GM12878 (cell line): Measurements from ENCODE around the gene ANO4. TPM values are rescaled to one million over a fixed set of nuclear protein-coding genes. Genes with fewer than 3 reads are reported as not detected.

Experiments
- ATAC-seq: fragments of 200-7000 bp; cut with Tn5 transposase; 3 replicates; pipeline ENCODE4 v1.9.1; 2020; ENCODE audit warnings: mild to moderate bottlenecking, moderate library complexity
- BruUV-seq: library from RNA; stranded (reverse); fragments of 400-500 nt; replicated peaks from 2 replicates; lab custom pipeline; 2021; lab: Mats Ljungman, UMichigan
- CTCF ChIA-PET: fragments of 300-600 bp; sonication (Branson Sonifier 250); formaldehyde crosslinking; extraction: SDS; loops from one replicate; lab custom pipeline; 2021; ENCODE audit warnings: inconsistent platforms; lab: Yijun Ruan, JAX
- POLR2A ChIA-PET: fragments of 350-600 bp; formaldehyde crosslinking; extraction: SDS; loops from one replicate; lab custom pipeline; 2021; ENCODE audit warnings: inconsistent platforms; lab: Charles Lee
- RAD21 ChIA-PET: fragments of 300-600 bp; sonication (Branson Sonifier 250); formaldehyde crosslinking; loops from one replicate; lab custom pipeline; 2023; ENCODE audit warnings: antibody characterized with exemption; ENCODE audit not compliant: unreplicated experiment; lab: Charles Lee
- SMC1A ChIA-PET: fragments of 300-600 bp; sonication (Branson Sonifier 250); formaldehyde crosslinking; loops from one replicate; lab custom pipeline; 2023; ENCODE audit not compliant: unreplicated experiment, uncharacterized antibody; lab: Charles Lee
- DNase-seq: peaks from one replicate; pipeline ENCODE4 v3.0.0-alpha.2; 2011; ENCODE audit warnings: low read depth, low spot score
- FAIRE-seq: peaks from 3 replicates; lab custom pipeline; 2011; peaks lifted over from hg19 to GRCh38; lab: Jason Lieb, UNC
- H2AFZ ChIP-seq: 2 replicates; pipeline ENCODE4 v1.6.0; 2011; ENCODE audit warnings: low read depth, low read length, control low read depth; ENCODE audit not compliant: control insufficient read depth
- H3K27ac ChIP-seq: 2 replicates; pipeline ENCODE4 v1.5.1; 2011; ENCODE audit warnings: control low read depth; ENCODE audit not compliant: control insufficient read depth, insufficient read depth
- H3K27me3 ChIP-seq, 2 experiments: replicated peaks in 1 of 2; 2 replicates each; pipeline versions ENCODE4 v1.6.0 to v1.6.1; 2011; ENCODE audit warnings: low read length in 1 of 2; ENCODE audit not compliant: control insufficient read depth in 2 of 2, insufficient read depth in 2 of 2
- H3K36me3 ChIP-seq, 2 experiments: 2 replicates each; pipeline ENCODE4 v1.5.1; 2011; ENCODE audit warnings: low read length in 1 of 2; ENCODE audit not compliant: control insufficient read depth in 2 of 2, insufficient read depth in 2 of 2
- H3K4me1 ChIP-seq: 2 replicates; pipeline ENCODE4 v1.6.1; 2011; ENCODE audit warnings: mild to moderate bottlenecking, low read length, moderate library complexity, mixed read lengths; ENCODE audit not compliant: control insufficient read depth, insufficient read depth
- H3K4me2 ChIP-seq: 2 replicates; pipeline ENCODE4 v1.6.0; 2011; ENCODE audit warnings: control low read depth; ENCODE audit not compliant: control insufficient read depth, insufficient read depth
- H3K4me3 ChIP-seq: fragments of 200-600 bp; sonication (generic); 2 replicates; pipeline ENCODE4 v1.5.1; 2016
- H3K79me2 ChIP-seq: 2 replicates; pipeline ENCODE4 v1.6.0; 2011; ENCODE audit warnings: low read length; ENCODE audit not compliant: control insufficient read depth, insufficient read depth
- H3K9ac ChIP-seq: 2 replicates; pipeline ENCODE4 v1.8.0; 2011; ENCODE audit warnings: low read length, control low read depth, mixed read lengths; ENCODE audit not compliant: control insufficient read depth, insufficient read depth
- H3K9me3 ChIP-seq: replicated peaks from 3 replicates; pipeline ENCODE4 v1.5.1; 2011; ENCODE audit warnings: mild to moderate bottlenecking, low read length; ENCODE audit not compliant: control insufficient read depth, insufficient read depth
- H4K20me1 ChIP-seq: 2 replicates; pipeline ENCODE4 v1.6.0; 2011; ENCODE audit not compliant: control insufficient read depth, insufficient read depth
- CBFB ChIP-seq: IDR thresholded peaks from 2 replicates; pipeline ENCODE4 v1.6.1; 2016; ENCODE audit warnings: antibody characterized with exemption, low read depth
- CHD1 ChIP-seq: IDR thresholded peaks from 2 replicates; pipeline ENCODE4 v1.6.1; 2012; ENCODE audit warnings: low read depth, low read length, improper control_type of control experiment
- CHD2 ChIP-seq: IDR thresholded peaks from 2 replicates; pipeline ENCODE4 v1.6.1; 2011; ENCODE audit warnings: low read depth, low read length, improper control_type of control experiment, borderline replicate concordance
- CHD4 ChIP-seq: fragments of 200-600 bp; sonication (generic); IDR thresholded peaks from 2 replicates; pipeline ENCODE4 v1.6.1; 2016; ENCODE audit warnings: mild to moderate bottlenecking
- DPF2 ChIP-seq: fragments of 450-650 bp; IDR thresholded peaks from 2 replicates; pipeline ENCODE4 v1.6.1; 2017; ENCODE audit warnings: mild to moderate bottlenecking
- GABPA ChIP-seq: IDR thresholded peaks from 2 replicates; pipeline ENCODE4 v1.6.1; 2014; ENCODE audit warnings: antibody characterized with exemption, low read depth, mild to moderate bottlenecking, inconsistent platforms
- IRF4 ChIP-seq: IDR thresholded peaks from 2 replicates; pipeline ENCODE4 v1.6.1; 2011; ENCODE audit warnings: low read depth, low read length
- KDM1A ChIP-seq: fragments of 200-600 bp; sonication (generic); IDR thresholded peaks from 2 replicates; pipeline ENCODE4 v1.6.1; 2016; ENCODE audit warnings: borderline replicate concordance
- MEF2B ChIP-seq: fragments of 450-650 bp; IDR thresholded peaks from 2 replicates; pipeline ENCODE4 v1.6.1; 2018; ENCODE audit warnings: mild to moderate bottlenecking, moderate library complexity; ENCODE audit not compliant: partially characterized antibody, poor library complexity, severe bottlenecking
- MYC ChIP-seq: IDR thresholded peaks from 2 replicates; pipeline ENCODE4 v1.6.1; 2011; ENCODE audit warnings: mild to moderate bottlenecking, low read length, moderate library complexity, inconsistent platforms; ENCODE audit not compliant: insufficient read depth, insufficient replicate concordance, insufficient read length, severe bottlenecking
- NFIC ChIP-seq: IDR thresholded peaks from 2 replicates; pipeline ENCODE4 v1.6.1; 2012; ENCODE audit warnings: low read depth, mild to moderate bottlenecking, inconsistent platforms, low read length, moderate library complexity
- PKNOX1 ChIP-seq: fragments of 450-650 bp; IDR thresholded peaks from 2 replicates; pipeline ENCODE4 v1.6.1; 2016; ENCODE audit warnings: mild to moderate bottlenecking
- ZBTB4 ChIP-seq: fragments of 450-650 bp; formaldehyde crosslinking; IDR thresholded peaks from 2 replicates; pipeline ENCODE4 v1.4.0; 2022; ENCODE audit warnings: mild to moderate bottlenecking, moderate library complexity
- ZNF687 ChIP-seq: fragments of 450-650 bp; IDR thresholded peaks from 2 replicates; pipeline ENCODE4 v1.6.1; 2017; ENCODE audit warnings: mild to moderate bottlenecking, moderate library complexity
- WGBS: methylation state at CpG from one replicate; pipeline ENCODE4 v1.1.6; 2016; ENCODE audit warnings: low lambda C conversion rate; ENCODE audit not compliant: insufficient replicate concordance, insufficient coverage; ENCODE audit errors: missing lambda C conversion rate; 5-methylcytosine and 5-hydroxymethylcytosine counted together
- in situ Hi-C: fragments of 300-500 bp; cut with MboI; formaldehyde crosslinking; loops from 9 replicates; pipeline ENCODE4 v1.14.3; 2018; ENCODE audit warnings: mixed read lengths
- intact Hi-C: fragments of 100-400 bp; cut with micrococcal nuclease; formaldehyde crosslinking; loops from one replicate; pipeline ENCODE4 v1.14.2; 2022; ENCODE audit not compliant: unreplicated experiment
- polyA plus RNA-seq, 11 experiments: library from polyadenylated mRNA; depleted of rRNA in 4 of 11; unstranded in 6 of 11; stranded (reverse) in 5 of 11; fragments of >200 nt; fragmentation: Nextera tagmentation in 4 of 11; fragmentation: Illumina TruSeq in 1 of 11; extraction: Ambion mirVana in 4 of 11; extraction: Trizol in 1 of 11; gene quantifications; 1 replicate in 1 of 11; 2 replicates in 10 of 11; pipeline versions ENCODE4 v1.2.1 to v1.2.3, GENCODE V29; 2011 to 2016; ENCODE audit warnings: inconsistent platforms in 2 of 11, missing spikeins in 2 of 11, low read depth in 1 of 11
- total RNA-seq, 4 experiments: library from RNA; depleted of rRNA in 3 of 4; stranded (reverse); fragments of >200 nt in 3 of 4; fragmentation: Illumina TruSeq in 1 of 4; extraction: Trizol in 1 of 4; gene quantifications; 2 replicates each; pipeline versions ENCODE4 v1.2.1 to v1.2.3, GENCODE V29; 2013 to 2021

The ANO4 gene
- total and polyA plus RNA-seq, 10 of the 15 experiments (the other 5 are each of a cell fraction or from before 2014, with no cell fraction given): not detected

GRCh38 chr12:100800723-100801122 lies 6.1 kb downstream of the ANO4 start:
- Histone ChIP-seq H3K9ac (no peak overlapping the region), H3K4me1 (no peaks in the 10 kb centered on the region), H3K79me2 (no peaks in the 10 kb centered on the region), H4K20me1 (no peaks in the 10 kb centered on the region), H2AFZ (no peak overlapping the region), H3K4me2 (no peak overlapping the region), H3K27me3 (no peaks in the 10 kb centered on the region), H3K9me3 (no peaks in the 10 kb centered on the region), H3K36me3 (no peaks in the 10 kb centered on the region), H3K4me3 (no peak overlapping the region), H3K27ac (no peak overlapping the region)
- TF ChIP-seq DPF2 (no peak), CHD4 (no peak), KDM1A (no peak), CBFB (no peak), ZBTB4 (no peak), MEF2B (no peak), GABPA (no peak), PKNOX1 (no peak), IRF4 (no peak), ZNF687 (no peak), NFIC (no peak), CHD2 (no peak), MYC (no peak), CHD1 (no peak)
- ChIA-PET RAD21 (no interaction called here), CTCF (no interaction called here), POLR2A (no interaction called here), SMC1A (no interaction called here)
- intact Hi-C loops: no loop called here
- no TSS peak for BruUV-seq
- in situ Hi-C loops: no loop called here
- DNase-seq (no peak), FAIRE-seq (no peak), ATAC-seq (no peak)
- 0% methylated on average over 1 of the region's 1 CpG for WGBS
